HCT116 (cell line): ENCODE data around the gene MTRF1L. TPM values are rescaled to one million over a fixed set of nuclear protein-coding genes. Genes with fewer than 3 reads are reported as not detected.

Experiments
- ATAC-seq: fragments of 200-7000 bp; cut with Tn5 transposase; 2 replicates; pipeline ENCODE4 v1.9.1; 2020; ENCODE audit warnings: mild to moderate bottlenecking, moderate library complexity
- BruUV-seq: library from RNA; stranded (reverse); fragments of 400-500 nt; replicated peaks from 2 replicates; lab custom pipeline; 2021; lab: Mats Ljungman, UMichigan
- CTCF ChIA-PET: fragments of 300-600 bp; sonication (Branson Sonifier 250); formaldehyde crosslinking; loops from one replicate; lab custom pipeline; 2021; ENCODE audit warnings: antibody characterized with exemption; lab: Charles Lee
- POLR2A ChIA-PET: fragments of 300-600, 350-600 bp; sonication (Branson Sonifier 250); formaldehyde crosslinking; loops from one replicate; lab custom pipeline; 2021; ENCODE audit warnings: antibody characterized with exemption; lab: Charles Lee
- RAD21 ChIA-PET, 2 experiments: fragments of 300-600 bp; sonication (Branson Sonifier 250); formaldehyde crosslinking; loops; one replicate each; lab custom pipeline; 2023; ENCODE audit warnings: low total read pairs in 2 of 2; ENCODE audit not compliant: uncharacterized antibody in 2 of 2, unreplicated experiment in 2 of 2, low non-redundant PET in 1 of 2; lab: Charles Lee
- DNase-seq: peaks from one replicate; pipeline ENCODE4 v3.0.0-alpha.2; 2010; ENCODE audit warnings: low read depth, low spot score
- H2AFZ ChIP-seq: fragments of 200-600 bp; shearing (Covaris generic), sonication (generic); 2 replicates; pipeline ENCODE4 v1.6.1; 2017; ENCODE audit warnings: low read depth, mixed run types, mixed read lengths, antibody characterized with exemption, low read length; ENCODE audit not compliant: poor library complexity, severe bottlenecking
- H3K27ac ChIP-seq: 2 replicates; pipeline ENCODE4 v1.5.1; 2012; ENCODE audit warnings: low read depth, low read length
- H3K27me3 ChIP-seq: fragments of 200-600 bp; sonication (generic); 2 replicates; pipeline ENCODE4 v1.6.1; 2016; ENCODE audit warnings: mixed run types, low read length, mixed read lengths; ENCODE audit not compliant: insufficient read depth
- H3K36me3 ChIP-seq, 2 experiments: fragments of 200-500 bp in 1 of 2; fragments of 200-600 bp in 1 of 2; sonication (Bioruptor generic) in 1 of 2; sonication (generic) in 1 of 2; 2 replicates each; pipeline versions ENCODE4 v1.5.1 to v1.6.1; 2014 to 2016; ENCODE audit warnings: low read length in 2 of 2, inconsistent platforms in 1 of 2, mixed read lengths in 1 of 2, mixed run types in 1 of 2; ENCODE audit not compliant: insufficient read depth in 2 of 2, control insufficient read depth in 1 of 2
- H3K4me1 ChIP-seq, 2 experiments: fragments of 200-600 bp in 1 of 2; sonication (generic) in 1 of 2; 2 replicates each; pipeline versions ENCODE4 v1.5.1 to v1.6.1; 2012 to 2017; ENCODE audit warnings: low read length in 2 of 2, inconsistent platforms in 1 of 2, mild to moderate bottlenecking in 1 of 2, mixed read lengths in 1 of 2, mixed run types in 1 of 2, moderate library complexity in 1 of 2; ENCODE audit not compliant: insufficient read depth in 2 of 2, control insufficient read depth in 1 of 2
- H3K4me2 ChIP-seq: fragments of 200-600 bp; sonication (generic); 2 replicates; pipeline ENCODE4 v1.6.1; 2017; ENCODE audit warnings: mixed run types, low read length, mixed read lengths
- H3K4me3 ChIP-seq, 2 experiments: fragments of 200-600 bp in 1 of 2; sonication (generic) in 1 of 2; replicated peaks in 1 of 2; 2 replicates each; pipeline ENCODE4 v1.5.1; 2011 to 2016; ENCODE audit warnings: low read length in 2 of 2, control low read depth in 1 of 2, low read depth in 1 of 2, mild to moderate bottlenecking in 1 of 2, mixed read lengths in 1 of 2, mixed run types in 1 of 2
- H3K79me2 ChIP-seq: fragments of 200-600 bp; sonication (generic); 2 replicates; pipeline ENCODE4 v1.6.1; 2017; ENCODE audit warnings: mild to moderate bottlenecking, mixed run types, low read length, moderate library complexity, mixed read lengths; ENCODE audit not compliant: insufficient read depth
- H3K9ac ChIP-seq: fragments of 200-600 bp; sonication (generic); 2 replicates; pipeline ENCODE4 v1.6.1; 2016; ENCODE audit warnings: low read length, mixed read lengths
- H3K9me2 ChIP-seq: fragments of 200-600 bp; sonication (generic), shearing (Covaris generic); 2 replicates; pipeline ENCODE4 v1.6.1; 2017; ENCODE audit warnings: mixed run types, mild to moderate bottlenecking, moderate library complexity; ENCODE audit not compliant: insufficient read depth
- H3K9me3 ChIP-seq, 2 experiments: fragments of 200-500 bp in 1 of 2; fragments of 200-600 bp in 1 of 2; sonication (Bioruptor generic) in 1 of 2; sonication (generic) in 1 of 2; 2 replicates each; pipeline ENCODE4 v1.6.1; 2014 to 2017; ENCODE audit warnings: low read length in 2 of 2, mixed read lengths in 2 of 2, inconsistent platforms in 1 of 2, low read depth in 1 of 2, mild to moderate bottlenecking in 1 of 2, mixed run types in 1 of 2, moderate library complexity in 1 of 2; ENCODE audit not compliant: control insufficient read depth in 1 of 2, insufficient read depth in 1 of 2
- H4K20me1 ChIP-seq: fragments of 200-600 bp; sonication (generic), shearing (Covaris generic); 2 replicates; pipeline ENCODE4 v1.6.1; 2017; ENCODE audit warnings: mixed run types, mild to moderate bottlenecking, moderate library complexity; ENCODE audit not compliant: insufficient read depth
- CBX3 ChIP-seq: IDR thresholded peaks from 2 replicates; pipeline ENCODE4 v1.6.1; 2012; ENCODE audit warnings: low read depth
- CEBPB ChIP-seq: IDR thresholded peaks from 2 replicates; pipeline ENCODE4 v1.6.1; 2012; ENCODE audit warnings: low read depth
- EGR1 ChIP-seq: IDR thresholded peaks from 2 replicates; pipeline ENCODE4 v1.6.1; 2012; ENCODE audit warnings: low read depth
- ELF1 ChIP-seq: IDR thresholded peaks from 2 replicates; pipeline ENCODE4 v1.6.1; 2012; ENCODE audit warnings: low read depth, borderline replicate concordance
- EZH2 ChIP-seq: fragments of 200-600 bp; sonication (generic); IDR thresholded peaks from 2 replicates; pipeline ENCODE4 v1.6.1; 2017; ENCODE audit warnings: antibody characterized with exemption, mixed run types
- EZH2phosphoT487 ChIP-seq: fragments of 200-600 bp; IDR thresholded peaks from 2 replicates; pipeline ENCODE4 v1.6.1; 2018; ENCODE audit warnings: antibody characterized with exemption, borderline replicate concordance
- FOSL1 ChIP-seq: IDR thresholded peaks from 2 replicates; pipeline ENCODE4 v1.6.1; 2012; ENCODE audit warnings: low read depth
- POLR2AphosphoS5 ChIP-seq: IDR thresholded peaks from 2 replicates; pipeline ENCODE4 v1.6.1; 2011; ENCODE audit warnings: mild to moderate bottlenecking, low read depth, low read length, moderate library complexity
- SP1 ChIP-seq: IDR thresholded peaks from 2 replicates; pipeline ENCODE4 v1.6.1; 2012; ENCODE audit warnings: low read depth
- YY1 ChIP-seq: IDR thresholded peaks from 2 replicates; pipeline ENCODE4 v1.6.1; 2011; ENCODE audit warnings: low read length, low read depth, moderate library complexity, mild to moderate bottlenecking; ENCODE audit not compliant: insufficient replicate concordance; ENCODE audit errors: extremely low read depth
- intact Hi-C: fragments of 100-400 bp; cut with micrococcal nuclease; formaldehyde crosslinking; loops from 2 replicates; pipeline ENCODE4 v1.10.0; 2022
- total RNA-seq: library from RNA; stranded (reverse); gene quantifications from one replicate; pipeline ENCODE4 v1.2.1, GENCODE V29; 2021; ENCODE audit not compliant: unreplicated experiment
- TF ChIP-seq, protein P1 (sequence below): IDR thresholded peaks from 2 replicates; pipeline ENCODE4 v1.6.1; 2012; ENCODE audit warnings: low read depth
- TF ChIP-seq, protein P2 (sequence below): IDR thresholded peaks from 2 replicates; pipeline ENCODE4 v1.6.1; 2011; ENCODE audit warnings: mild to moderate bottlenecking, low read length, moderate library complexity; ENCODE audit not compliant: insufficient replicate concordance; ENCODE audit errors: extremely low read depth
- TF ChIP-seq, protein P3 (sequence below): IDR thresholded peaks from 2 replicates; pipeline ENCODE4 v1.6.1; 2012

MTRF1L gene
- total RNA-seq, 1 experiment from 2014 or later, result 26.2 TPM

DNA sequence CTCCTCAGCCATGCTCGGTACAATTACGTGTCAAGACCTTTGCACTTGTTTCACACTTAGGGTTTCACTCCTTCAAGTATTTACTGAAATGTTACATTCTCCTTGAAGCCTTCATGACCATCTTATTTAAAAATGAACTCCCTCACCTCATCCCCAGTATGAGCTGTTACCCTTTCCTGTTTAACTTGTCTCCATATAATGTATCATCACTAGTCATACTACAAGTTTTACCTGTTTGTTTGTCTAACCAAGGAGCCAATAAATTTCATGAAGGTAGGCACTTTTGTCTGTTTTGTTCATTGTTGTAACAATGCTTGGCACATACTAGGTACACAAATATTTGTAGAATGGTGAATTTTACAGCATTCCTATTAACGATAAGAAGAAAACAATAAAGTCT is 46.1 kb upstream of the MTRF1L start:
- RAD21 ChIA-PET, result no interaction called here
- H3K9me2 ChIP-seq, result no peaks in the 10 kb centered on the region
- no peak for TF ChIP-seq CBX3
- TF ChIP-seq FOSL1, result no peak
- TF ChIP-seq, protein P1, sequence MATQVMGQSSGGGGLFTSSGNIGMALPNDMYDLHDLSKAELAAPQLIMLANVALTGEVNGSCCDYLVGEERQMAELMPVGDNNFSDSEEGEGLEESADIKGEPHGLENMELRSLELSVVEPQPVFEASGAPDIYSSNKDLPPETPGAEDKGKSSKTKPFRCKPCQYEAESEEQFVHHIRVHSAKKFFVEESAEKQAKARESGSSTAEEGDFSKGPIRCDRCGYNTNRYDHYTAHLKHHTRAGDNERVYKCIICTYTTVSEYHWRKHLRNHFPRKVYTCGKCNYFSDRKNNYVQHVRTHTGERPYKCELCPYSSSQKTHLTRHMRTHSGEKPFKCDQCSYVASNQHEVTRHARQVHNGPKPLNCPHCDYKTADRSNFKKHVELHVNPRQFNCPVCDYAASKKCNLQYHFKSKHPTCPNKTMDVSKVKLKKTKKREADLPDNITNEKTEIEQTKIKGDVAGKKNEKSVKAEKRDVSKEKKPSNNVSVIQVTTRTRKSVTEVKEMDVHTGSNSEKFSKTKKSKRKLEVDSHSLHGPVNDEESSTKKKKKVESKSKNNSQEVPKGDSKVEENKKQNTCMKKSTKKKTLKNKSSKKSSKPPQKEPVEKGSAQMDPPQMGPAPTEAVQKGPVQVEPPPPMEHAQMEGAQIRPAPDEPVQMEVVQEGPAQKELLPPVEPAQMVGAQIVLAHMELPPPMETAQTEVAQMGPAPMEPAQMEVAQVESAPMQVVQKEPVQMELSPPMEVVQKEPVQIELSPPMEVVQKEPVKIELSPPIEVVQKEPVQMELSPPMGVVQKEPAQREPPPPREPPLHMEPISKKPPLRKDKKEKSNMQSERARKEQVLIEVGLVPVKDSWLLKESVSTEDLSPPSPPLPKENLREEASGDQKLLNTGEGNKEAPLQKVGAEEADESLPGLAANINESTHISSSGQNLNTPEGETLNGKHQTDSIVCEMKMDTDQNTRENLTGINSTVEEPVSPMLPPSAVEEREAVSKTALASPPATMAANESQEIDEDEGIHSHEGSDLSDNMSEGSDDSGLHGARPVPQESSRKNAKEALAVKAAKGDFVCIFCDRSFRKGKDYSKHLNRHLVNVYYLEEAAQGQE, result no peak
- TF ChIP-seq YY1, result no peak
- TF ChIP-seq ELF1, result no peak
- TF ChIP-seq, protein P2, sequence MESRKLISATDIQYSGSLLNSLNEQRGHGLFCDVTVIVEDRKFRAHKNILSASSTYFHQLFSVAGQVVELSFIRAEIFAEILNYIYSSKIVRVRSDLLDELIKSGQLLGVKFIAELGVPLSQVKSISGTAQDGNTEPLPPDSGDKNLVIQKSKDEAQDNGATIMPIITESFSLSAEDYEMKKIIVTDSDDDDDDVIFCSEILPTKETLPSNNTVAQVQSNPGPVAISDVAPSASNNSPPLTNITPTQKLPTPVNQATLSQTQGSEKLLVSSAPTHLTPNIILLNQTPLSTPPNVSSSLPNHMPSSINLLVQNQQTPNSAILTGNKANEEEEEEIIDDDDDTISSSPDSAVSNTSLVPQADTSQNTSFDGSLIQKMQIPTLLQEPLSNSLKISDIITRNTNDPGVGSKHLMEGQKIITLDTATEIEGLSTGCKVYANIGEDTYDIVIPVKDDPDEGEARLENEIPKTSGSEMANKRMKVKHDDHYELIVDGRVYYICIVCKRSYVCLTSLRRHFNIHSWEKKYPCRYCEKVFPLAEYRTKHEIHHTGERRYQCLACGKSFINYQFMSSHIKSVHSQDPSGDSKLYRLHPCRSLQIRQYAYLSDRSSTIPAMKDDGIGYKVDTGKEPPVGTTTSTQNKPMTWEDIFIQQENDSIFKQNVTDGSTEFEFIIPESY, result no peak
- no peak for TF ChIP-seq EZH2
- TF ChIP-seq SP1, result no peak
- no peak for TF ChIP-seq EGR1
- TF ChIP-seq, protein P3, sequence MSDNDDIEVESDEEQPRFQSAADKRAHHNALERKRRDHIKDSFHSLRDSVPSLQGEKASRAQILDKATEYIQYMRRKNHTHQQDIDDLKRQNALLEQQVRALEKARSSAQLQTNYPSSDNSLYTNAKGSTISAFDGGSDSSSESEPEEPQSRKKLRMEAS, result no peak
- TF ChIP-seq EZH2phosphoT487, result no peak
- no peak for TF ChIP-seq POLR2AphosphoS5
- TF ChIP-seq CEBPB, result no peak
- TF ChIP-seq, all 23 proteins: peak for 0
- Histone ChIP-seq H3K27me3 (no peaks in the 10 kb centered on the region), H3K27ac (no peak overlapping the region), H3K4me1 (no peaks in the 10 kb centered on the region), H2AFZ (no peak overlapping the region), H3K79me2 (no peaks in the 10 kb centered on the region), H4K20me1 (no peaks in the 10 kb centered on the region), H3K4me2 (no peak overlapping the region), H3K9me3 (no peaks in the 10 kb centered on the region), H3K36me3 (no peaks in the 10 kb centered on the region), H3K4me3 (no peak overlapping the region), H3K9ac (no peak overlapping the region)
- CTCF ChIA-PET, result no interaction called here
- no peak for DNase-seq
- no peak for ATAC-seq
- intact Hi-C loops, result no loop called here
- no TSS peak for BruUV-seq
- POLR2A ChIA-PET, result no interaction called here
